T47D (cell line): ENCODE measurements around the gene DNM3.

Experiments used
- DNase-seq, 2 experiments: peaks; one replicate each; pipeline versions ENCODE4 v3.0.0 to v3.0.0-alpha.2; 2011 to 2012; ENCODE audit warnings: low read depth in 1 of 2, low spot score in 1 of 2
- JUND ChIP-seq: IDR thresholded peaks from 2 replicates; pipeline ENCODE4 v1.6.1; 2012; ENCODE audit warnings: low read depth
- in situ Hi-C: cut with HindIII; loops from 2 replicates; pipeline ENCODE4 v1.10.0; 2016; ENCODE audit warnings: low sequenced_read_pairs, low pct_unique_long_range_greater_than_20kb

Gene DNM3

GRCh38 chr1:172268237-172268636, 426.9 kb downstream of the DNM3 start:
- DNase-seq: no peak
- TF ChIP-seq JUND: no peak
- in situ Hi-C loops: no loop called here

DNA sequence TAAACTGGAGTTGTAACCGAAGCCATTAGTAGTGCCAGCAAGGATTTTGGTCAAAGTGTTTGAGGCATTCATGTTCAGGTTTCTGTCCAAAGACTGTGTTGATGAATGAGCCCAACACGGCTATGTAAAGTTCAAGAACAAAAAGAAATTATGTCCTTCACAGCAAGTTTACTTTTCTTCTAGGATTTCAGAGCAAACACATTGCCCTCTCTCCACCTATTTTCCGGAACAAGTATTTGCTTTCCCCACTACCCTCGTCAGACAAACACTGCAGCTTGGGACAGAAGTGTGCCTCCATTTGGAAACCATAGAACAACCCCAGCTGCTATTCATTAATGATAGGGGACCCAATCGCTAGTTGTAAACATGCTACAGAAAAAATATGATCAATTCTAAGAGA, 427.8 kb downstream of the DNM3 start:
- in situ Hi-C loops: no loop called here
- no peak for TF ChIP-seq JUND
- no peak for DNase-seq

GRCh38 chr1:172269644-172270043, 428.3 kb downstream of the DNM3 start:
- in situ Hi-C loops: no loop called here
- DNase-seq: no peak
- no peak for TF ChIP-seq JUND

GRCh38 chr1:172270605-172271004, 429.3 kb downstream of the DNM3 start:
- DNase-seq: no peak

GRCh38 chr1:172272087-172272486, 430.8 kb downstream of the DNM3 start:
- no peak for DNase-seq
- TF ChIP-seq JUND: no peak
- in situ Hi-C loops: no loop called here

More at GRCh38 chr1:172270605-172271004, 429.3 kb downstream of the DNM3 start:
- in situ Hi-C loops: no loop called here
- TF ChIP-seq JUND: no peak

DNA sequence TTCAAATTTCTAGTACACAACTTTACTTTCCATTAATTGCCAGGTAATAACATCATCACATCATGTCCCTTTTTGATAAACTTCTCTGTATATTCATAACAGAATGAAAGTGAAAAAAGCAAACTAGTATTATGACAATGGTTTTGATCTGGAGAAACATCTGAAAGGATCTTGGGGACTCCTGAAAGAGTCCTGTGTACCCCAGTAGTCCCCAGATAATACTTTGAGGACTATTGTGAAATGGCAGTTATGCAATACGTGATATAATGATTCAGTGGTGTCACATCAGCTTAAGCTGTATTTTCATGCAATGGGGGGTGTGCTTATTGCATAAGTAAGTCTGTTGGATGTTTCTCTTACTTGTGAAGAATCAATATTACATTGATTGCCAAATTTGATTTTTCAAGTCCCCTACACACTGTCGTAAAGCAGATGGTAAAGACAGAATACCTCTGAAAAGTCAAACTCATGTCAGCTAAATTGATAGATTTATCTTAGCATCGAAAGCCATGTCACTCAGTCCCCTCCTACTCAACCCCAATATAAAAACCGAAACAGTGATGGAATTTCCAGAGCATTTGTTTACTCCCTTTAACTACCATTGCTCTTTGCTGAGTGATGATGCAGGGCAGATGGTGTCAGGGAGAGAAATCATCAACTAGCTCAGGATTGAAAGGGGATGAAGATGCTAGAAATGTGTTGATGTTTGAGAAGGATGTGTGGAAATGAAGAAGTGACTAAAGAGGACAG, 432.5 kb downstream of the DNM3 start:
- in situ Hi-C loops: no loop called here
- no peak for TF ChIP-seq JUND
- DNase-seq: no peak

DNA sequence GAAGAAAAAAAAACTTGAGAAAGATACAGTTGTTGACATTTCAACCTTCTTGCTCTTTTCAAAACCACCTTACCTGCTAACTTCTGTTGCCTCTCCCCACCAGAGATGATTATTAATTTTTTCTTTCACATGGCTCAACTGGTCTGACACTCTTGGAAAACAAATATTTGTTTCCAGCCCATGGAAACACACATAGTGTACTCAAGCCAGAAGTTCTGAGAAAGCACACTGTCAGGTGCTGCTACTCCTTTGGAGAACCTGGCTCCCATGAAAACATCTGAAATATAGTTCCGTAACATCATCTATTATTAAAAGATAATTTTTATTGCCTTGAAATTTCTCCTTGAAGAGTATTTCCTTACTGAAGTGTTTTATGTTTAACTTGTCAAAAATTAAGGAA, 434.2 kb downstream of the DNM3 start:
- in situ Hi-C loops: no loop called here

DNA sequence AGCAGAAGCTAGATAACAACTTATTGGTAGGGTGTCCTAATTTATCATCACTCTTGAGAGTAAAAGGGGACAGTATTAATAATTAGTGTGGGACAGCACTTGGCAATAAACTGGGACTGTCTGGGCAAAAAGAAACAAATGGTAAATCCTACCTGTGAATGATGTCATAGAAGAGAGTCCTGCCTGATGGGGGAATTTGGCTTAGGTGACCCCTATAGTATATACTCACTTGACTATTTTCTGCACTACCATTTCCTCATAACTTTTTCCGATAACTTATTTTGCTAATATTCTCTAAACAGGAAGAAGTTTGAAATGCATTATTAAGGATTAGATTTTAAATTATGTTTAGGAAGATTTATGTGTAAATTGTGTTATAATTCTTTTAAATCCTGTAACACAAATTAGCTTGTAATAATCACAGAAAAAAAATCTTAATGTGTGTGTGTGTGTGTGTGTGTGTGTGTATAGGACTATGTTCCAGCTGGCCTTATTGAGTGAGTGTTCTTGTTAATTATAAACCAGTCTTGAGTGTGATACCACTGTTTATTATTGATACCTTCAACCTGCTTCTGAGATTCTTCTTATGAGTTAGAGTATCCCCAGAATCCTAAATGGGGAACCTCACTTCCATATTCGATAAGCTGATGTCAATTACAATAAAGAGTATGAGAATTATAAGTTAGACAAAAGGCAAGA, 435.0 kb downstream of the DNM3 start:
- TF ChIP-seq JUND: no peak
- in situ Hi-C loops: no loop called here
- DNase-seq: no peak

More for the DNA sequence above, 434.2 kb downstream of the DNM3 start:
- DNase-seq: peak; percentile 8 to 65
- TF ChIP-seq JUND: no peak

GRCh38 chr1:172277275-172277674, 436.0 kb downstream of the DNM3 start:
- TF ChIP-seq JUND: no peak
- no peak for DNase-seq
- in situ Hi-C loops: no loop called here

- TF ChIP-seq JUND: no peak
- in situ Hi-C loops: no loop called here
- DNase-seq: no peak
These were observed 436.7 kb downstream of the DNM3 start for GRCh38 chr1:172277989-172278388.

- no peak for TF ChIP-seq JUND
- in situ Hi-C loops: no loop called here
- no peak for DNase-seq
These were observed 437.2 kb downstream of the DNM3 start for GRCh38 chr1:172278478-172278877.

DNA sequence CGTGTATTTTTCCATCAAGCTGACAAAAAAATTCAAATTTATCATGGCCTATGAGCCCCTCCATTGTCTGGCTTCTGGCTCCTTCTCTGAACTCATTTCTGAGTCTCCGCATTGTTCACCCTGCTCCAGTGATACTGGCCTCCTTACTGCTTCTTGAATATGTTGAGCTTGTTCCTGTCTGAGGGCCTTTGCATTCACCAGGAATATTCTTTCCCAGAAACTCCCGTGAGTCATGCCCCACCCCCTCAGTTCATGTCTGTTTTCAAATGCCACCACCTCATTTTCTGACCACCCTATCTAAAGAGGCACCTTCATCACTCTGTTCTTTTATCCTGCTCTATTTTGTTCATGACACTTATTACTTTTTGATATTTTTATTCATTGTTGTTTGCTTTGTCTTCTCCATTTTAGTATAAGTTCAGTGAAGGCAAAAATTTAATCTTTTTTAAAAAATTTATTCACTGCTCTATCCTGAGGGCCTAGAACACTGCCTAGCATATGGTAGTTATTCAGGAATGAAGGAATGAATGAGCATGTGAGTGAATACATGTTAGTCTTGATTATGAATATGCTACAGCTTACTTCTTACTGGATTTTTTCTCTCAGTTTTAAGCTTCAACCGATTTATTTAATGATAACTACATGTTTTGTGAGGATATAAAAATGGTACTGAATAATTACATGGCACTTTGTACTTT, 438.8 kb downstream of the DNM3 start:
- TF ChIP-seq JUND: no peak
- in situ Hi-C loops: no loop called here

GRCh38 chr1:172283766-172284165, 442.5 kb downstream of the DNM3 start:
- DNase-seq: no peak
- in situ Hi-C loops: no loop called here
- TF ChIP-seq JUND: no peak

More for the DNA sequence above, 438.8 kb downstream of the DNM3 start:
- no peak for DNase-seq
